HepG2 (cell line): ENCODE measurements around the gene CMC1. TPM values are rescaled to one million over a fixed set of nuclear protein-coding genes. Genes with fewer than 3 reads are reported as not detected.

Experiments
- ATAC-seq: fragments of 200-7000 bp; cut with Tn5 transposase; 3 replicates; pipeline ENCODE4 v1.9.1; 2020; ENCODE audit warnings: mild to moderate bottlenecking, moderate library complexity
- BruUV-seq: library from RNA; stranded (reverse); fragments of 400-500 nt; replicated peaks from 2 replicates; lab custom pipeline; 2021; lab: Mats Ljungman, UMichigan
- CTCF ChIA-PET: fragments of 300-600 bp; formaldehyde crosslinking; extraction: SDS; loops from one replicate; lab custom pipeline; 2021; ENCODE audit warnings: low total read pairs, inconsistent platforms, low intra/inter-chr PET ratio; lab: Yijun Ruan, JAX
- POLR2A ChIA-PET: fragments of 350-600 bp; sonication (Branson Sonifier 250); formaldehyde crosslinking; loops from one replicate; lab custom pipeline; 2020; ENCODE audit warnings: antibody characterized with exemption, inconsistent platforms; lab: Yijun Ruan, JAX
- DNase-seq: peaks from one replicate; pipeline ENCODE4 v3.0.0-alpha.2; 2015; ENCODE audit warnings: low spot score
- FAIRE-seq: peaks from 3 replicates; lab custom pipeline; 2011; peaks lifted over from hg19 to GRCh38; lab: Jason Lieb, UNC
- H2AFZ ChIP-seq: one replicate; pipeline ENCODE4 v1.6.1; 2011; ENCODE audit warnings: low read length, inconsistent platforms
- H3K27ac ChIP-seq: fragments of 300-600 bp; 3 replicates; pipeline ENCODE4 v1.8.0; 2011; ENCODE audit warnings: mixed run types, mild to moderate bottlenecking, mixed read lengths, low read length, inconsistent platforms; ENCODE audit not compliant: insufficient read depth; ENCODE audit errors: extremely low read length
- H3K27me3 ChIP-seq, 2 experiments: fragments of 200-600 bp in 1 of 2; 2 replicates in 1 of 2; 3 replicates in 1 of 2; pipeline versions ENCODE4 v1.6.0 to v1.8.0; 2011; ENCODE audit warnings: low read length in 2 of 2, mild to moderate bottlenecking in 2 of 2, moderate library complexity in 2 of 2, inconsistent platforms in 1 of 2; ENCODE audit not compliant: insufficient read depth in 2 of 2, control insufficient read depth in 1 of 2
- H3K36me3 ChIP-seq, 2 experiments: fragments of 200-600 bp in 1 of 2; replicated peaks in 1 of 2; 2 replicates in 1 of 2; 3 replicates in 1 of 2; pipeline versions ENCODE4 v1.5.1 to v1.8.0; 2011; ENCODE audit warnings: low read length in 2 of 2, inconsistent platforms in 1 of 2; ENCODE audit not compliant: insufficient read depth in 2 of 2, control insufficient read depth in 1 of 2
- H3K4me1 ChIP-seq: 2 replicates; pipeline ENCODE4 v1.5.1; 2012; ENCODE audit warnings: low read length, inconsistent platforms; ENCODE audit not compliant: insufficient read depth
- H3K4me2 ChIP-seq: 2 replicates; pipeline ENCODE4 v1.6.0; 2011; ENCODE audit warnings: low read depth, low read length, inconsistent platforms
- H3K4me3 ChIP-seq, 3 experiments: fragments of 200-600 bp in 1 of 3; sonication (generic), shearing (Covaris generic) in 1 of 3; replicated peaks in 1 of 3; 2 replicates each; pipeline ENCODE4 v1.5.1; 2011 to 2016; ENCODE audit warnings: low read length in 3 of 3, inconsistent platforms in 2 of 3, low read depth in 2 of 3, mild to moderate bottlenecking in 2 of 3, control low read depth in 1 of 3, mixed read lengths in 1 of 3; ENCODE audit not compliant: insufficient read depth in 1 of 3
- H3K79me2 ChIP-seq: one replicate; pipeline ENCODE4 v1.6.1; 2011; ENCODE audit warnings: low read length, inconsistent platforms; ENCODE audit not compliant: insufficient read depth
- H3K9ac ChIP-seq: 2 replicates; pipeline ENCODE4 v1.6.0; 2011; ENCODE audit warnings: mild to moderate bottlenecking, low read depth, low read length, inconsistent platforms; ENCODE audit not compliant: insufficient read depth
- H3K9me3 ChIP-seq: 2 replicates; pipeline ENCODE4 v1.5.1; 2012; ENCODE audit warnings: mild to moderate bottlenecking, low read length
- H4K20me1 ChIP-seq: 2 replicates; pipeline ENCODE4 v1.6.0; 2011; ENCODE audit warnings: inconsistent platforms, mild to moderate bottlenecking, low read length, moderate library complexity; ENCODE audit not compliant: insufficient read depth
- EED ChIP-seq: sonication (generic); formaldehyde crosslinking; IDR thresholded peaks from 2 replicates; pipeline ENCODE4 v1.5.0; 2020; ENCODE audit warnings: mild to moderate bottlenecking, missing genetic modification reagents
- RAD21 ChIP-seq: fragments of 450-650 bp; formaldehyde crosslinking; IDR thresholded peaks from 2 replicates; pipeline ENCODE4 v1.5.0; 2020; ENCODE audit warnings: mild to moderate bottlenecking
- SMC3 ChIP-seq: IDR thresholded peaks from 2 replicates; pipeline ENCODE4 v1.6.1; 2011; ENCODE audit warnings: low read length, improper control_type of control experiment
- STAG1 ChIP-seq: sonication (generic); formaldehyde crosslinking; IDR thresholded peaks from 2 replicates; pipeline ENCODE4 v1.4.0; 2020; ENCODE audit warnings: missing genetic modification reagents
- WGBS: methylation state at CpG from one replicate; pipeline ENCODE4 v1.1.6; 2017; ENCODE audit warnings: low lambda C conversion rate; 5-methylcytosine and 5-hydroxymethylcytosine counted together
- in situ Hi-C: cut with HindIII; loops from 2 replicates; pipeline ENCODE4 v1.10.0; 2017; ENCODE audit warnings: low pct_unique_long_range_greater_than_20kb; ENCODE audit not compliant: extremely low pct_ligation_motif_present
- intact Hi-C: fragments of 100-400 bp; cut with micrococcal nuclease; formaldehyde crosslinking; loops from one replicate; pipeline ENCODE4 v1.10.0; 2022; ENCODE audit not compliant: unreplicated experiment
- polyA plus RNA-seq, 8 experiments: library from polyadenylated mRNA; depleted of rRNA in 3 of 8; stranded (reverse) in 7 of 8; unstranded in 1 of 8; fragments of >200 nt; fragmentation: Illumina TruSeq in 4 of 8; extraction: Trizol in 4 of 8; gene quantifications; 2 replicates each; pipeline versions ENCODE4 v1.2.1 to v1.2.3, GENCODE V29; 2011 to 2016; ENCODE audit warnings: low read depth in 4 of 8, missing spikeins in 1 of 8, mixed read lengths in 1 of 8; ENCODE audit not compliant: insufficient read depth in 1 of 8
- total RNA-seq, 5 experiments: library from RNA; depleted of rRNA; stranded (reverse); fragments of >200 nt; fragmentation: Illumina TruSeq; extraction: Trizol; gene quantifications; 2 replicates each; pipeline ENCODE4 v1.2.3, GENCODE V29; 2016; ENCODE audit warnings: low read depth in 1 of 5
- TF ChIP-seq, protein P1 (sequence below): sonication (generic); formaldehyde crosslinking; IDR thresholded peaks from 2 replicates; pipeline ENCODE4 v1.5.0; 2020; ENCODE audit warnings: mild to moderate bottlenecking, missing genetic modification reagents, moderate library complexity

CMC1 gene
- total and polyA plus RNA-seq, 2 of the 13 experiments (the other 11 are each of a cell fraction or from before 2014, with no cell fraction given) = 22.1 to 29.5 TPM

DNA sequence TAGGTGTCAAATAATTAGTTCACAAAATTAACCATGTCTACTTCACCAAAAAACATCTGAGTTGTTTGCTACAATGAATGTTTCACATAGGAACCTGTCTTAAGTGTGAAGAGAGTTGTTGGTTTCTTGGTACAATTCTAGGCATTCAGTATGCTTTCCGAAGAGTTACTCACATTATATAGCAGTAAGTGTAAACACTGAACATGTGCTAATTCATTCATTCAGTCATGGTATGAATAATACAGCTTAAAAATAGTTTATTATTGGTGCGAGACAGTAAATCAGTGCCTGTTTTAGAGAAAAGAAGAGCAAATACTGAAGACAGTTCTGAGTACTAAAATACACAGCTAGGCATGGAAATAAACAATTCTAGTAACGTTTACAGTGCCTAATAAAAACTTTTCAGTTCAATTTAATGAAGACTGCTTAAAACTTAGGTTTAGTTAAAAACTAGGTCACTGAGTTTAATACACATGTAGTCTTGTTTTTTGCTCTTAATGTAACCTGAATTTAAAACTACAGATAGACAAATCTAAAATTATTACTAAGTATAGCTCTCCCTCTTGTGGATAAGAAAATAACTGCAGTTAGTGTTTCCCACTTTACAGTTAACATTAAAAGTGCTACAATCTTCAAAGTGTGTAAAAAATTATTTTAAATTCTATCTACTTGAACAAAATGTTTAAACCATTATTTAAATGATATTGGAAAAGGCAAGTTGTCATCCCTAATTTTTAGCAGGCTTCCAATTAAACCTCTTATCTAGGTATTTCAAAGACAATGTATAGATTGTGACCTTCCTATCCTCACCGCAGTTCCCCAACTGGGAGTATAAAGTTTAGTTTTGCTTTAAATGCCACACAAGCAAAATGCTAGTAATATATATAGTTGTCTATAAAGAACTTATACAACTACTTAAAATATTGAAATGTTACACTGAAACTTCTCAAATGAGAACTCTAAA, 87.1 kb downstream of the CMC1 start:
- POLR2A ChIA-PET = interaction anchor here (0.6 to 1.8 kb wide), 2 partner anchors 20 to 612 kb away, joined by 3 to 4 read pairs; partner anchors contain the start of genes AZI2 and ZCWPW2
- ATAC-seq = peak; percentile 42; the same call in 1 of the 3 replicates

More for the DNA sequence above, 87.1 kb downstream of the CMC1 start:
- no peak for DNase-seq
- CTCF ChIA-PET = interaction anchor here (1.4 to 2.3 kb wide), 4 partner anchors 11 to 617 kb away, joined by 4 to 9 read pairs (median 7); partner anchors contain the start of gene EOMES
- no peaks in the 10 kb centered on the region for H3K27me3 ChIP-seq
- in situ Hi-C loops = no loop called here
- H3K9me3 ChIP-seq = no peaks in the 10 kb centered on the region
- no TSS peak for BruUV-seq
- H2AFZ ChIP-seq = no peak overlapping the region
- intact Hi-C loops = loop anchor here (1.0 to 10.0 kb wide), 6 partner anchors 11 to 616 kb away; partner anchors contain the start of gene CMC1
- H3K27ac ChIP-seq = no peak overlapping the region
- no peaks in the 10 kb centered on the region; the same call in 1 of the 2 replicates for H4K20me1 ChIP-seq
- H3K79me2 ChIP-seq = no peaks in the 10 kb centered on the region
- no peak overlapping the region for H3K9ac ChIP-seq
- whole genome bisulfite sequencing = 92% methylated on average over 4 of the region's 4 CpGs
- FAIRE-seq = no peak
- H3K4me3 ChIP-seq = no peak overlapping the region
- peak; percentile 54 for TF ChIP-seq SMC3
- TF ChIP-seq STAG1 = peak; percentile 69
- no peak for TF ChIP-seq EED (CRISPR knock-in tag)
- TF ChIP-seq, protein P1, sequence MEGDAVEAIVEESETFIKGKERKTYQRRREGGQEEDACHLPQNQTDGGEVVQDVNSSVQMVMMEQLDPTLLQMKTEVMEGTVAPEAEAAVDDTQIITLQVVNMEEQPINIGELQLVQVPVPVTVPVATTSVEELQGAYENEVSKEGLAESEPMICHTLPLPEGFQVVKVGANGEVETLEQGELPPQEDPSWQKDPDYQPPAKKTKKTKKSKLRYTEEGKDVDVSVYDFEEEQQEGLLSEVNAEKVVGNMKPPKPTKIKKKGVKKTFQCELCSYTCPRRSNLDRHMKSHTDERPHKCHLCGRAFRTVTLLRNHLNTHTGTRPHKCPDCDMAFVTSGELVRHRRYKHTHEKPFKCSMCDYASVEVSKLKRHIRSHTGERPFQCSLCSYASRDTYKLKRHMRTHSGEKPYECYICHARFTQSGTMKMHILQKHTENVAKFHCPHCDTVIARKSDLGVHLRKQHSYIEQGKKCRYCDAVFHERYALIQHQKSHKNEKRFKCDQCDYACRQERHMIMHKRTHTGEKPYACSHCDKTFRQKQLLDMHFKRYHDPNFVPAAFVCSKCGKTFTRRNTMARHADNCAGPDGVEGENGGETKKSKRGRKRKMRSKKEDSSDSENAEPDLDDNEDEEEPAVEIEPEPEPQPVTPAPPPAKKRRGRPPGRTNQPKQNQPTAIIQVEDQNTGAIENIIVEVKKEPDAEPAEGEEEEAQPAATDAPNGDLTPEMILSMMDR = peak; percentile 48
- 0 out of 2 replicates have a peak, but pooled peaks have one; percentile 14 for TF ChIP-seq RAD21 (CRISPR knock-in tag)
- H3K36me3 ChIP-seq = peaks cover 0 to 12% of the 10 kb centered on the region in 2 experiments; a peak in 3 of 5 replicates
- peaks cover 30% of the 10 kb centered on the region for H3K4me1 ChIP-seq
- no peak overlapping the region for H3K4me2 ChIP-seq
